SH-SY5Y (cell line): ENCODE results near the gene ZNF282.

Source experiments
- GATA2 ChIP-seq: IDR thresholded peaks from 2 replicates; pipeline ENCODE4 v1.6.1; 2011; ENCODE audit warnings: mild to moderate bottlenecking, low read depth, low read length
- GATA3 ChIP-seq: IDR thresholded peaks from 2 replicates; pipeline ENCODE4 v1.6.1; 2011; ENCODE audit warnings: low read depth, mild to moderate bottlenecking, low read length, moderate library complexity

DNA sequence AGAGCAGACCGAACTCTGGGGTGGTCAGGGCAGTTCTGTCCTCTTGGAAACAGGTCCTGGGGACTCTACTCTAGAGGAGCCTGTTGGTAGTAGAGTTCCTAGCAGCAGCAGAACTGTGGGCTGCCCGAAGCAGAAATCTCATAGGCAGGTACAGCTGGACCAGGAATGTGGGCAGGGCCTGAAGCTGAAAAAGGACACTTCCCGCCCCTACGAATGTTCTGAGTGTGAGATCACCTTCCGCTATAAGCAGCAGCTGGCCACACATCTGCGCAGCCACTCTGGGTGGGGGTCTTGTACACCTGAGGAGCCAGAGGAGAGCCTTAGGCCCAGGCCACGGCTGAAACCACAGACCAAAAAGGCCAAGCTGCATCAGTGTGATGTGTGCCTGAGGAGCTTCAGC is 58.3 kb downstream of the ZNF282 start:
- TF ChIP-seq GATA2 (no peak), GATA3 (no peak)
